ENCODE results near the gene DNM3.
A peak's percentile ranks its signal among the peaks of the same experiment; 100 is the strongest.

Gene DNM3

GRCh38 chr1:172172352-172172831, 331.1 kb downstream of the DNM3 start:
- Histone ChIP-seq H3K36me3 (ENCODE audit: control insufficient read depth, insufficient read depth, low read length) (no peaks in the 10 kb centered on the region), H3K27me3 (replicated peaks; ENCODE audit: control insufficient read depth, insufficient read depth, low read length) (no peaks in the 10 kb centered on the region), H3K4me3 (replicated peaks; ENCODE audit: low read depth, low read length) (no peak overlapping the region)
- TF ChIP-seq CTCF (IDR thresholded peaks at IDR 0.05; ENCODE audit: insufficient read depth, low read length, poor library complexity, severe bottlenecking) = no peak
- DNase-seq (ENCODE audit: extremely low read depth, insufficient read length) = no peak

GRCh38 chr1:172176206-172176605, 334.9 kb downstream of the DNM3 start:
- DNase-seq (ENCODE audit: extremely low read depth, insufficient read length) = no peak
- Histone ChIP-seq H3K27me3 (replicated peaks; ENCODE audit: control insufficient read depth, insufficient read depth, low read length) (no peaks in the 10 kb centered on the region), H3K36me3 (ENCODE audit: control insufficient read depth, insufficient read depth, low read length) (no peaks in the 10 kb centered on the region), H3K4me3 (replicated peaks; ENCODE audit: low read depth, low read length) (no peak overlapping the region)
- TF ChIP-seq CTCF (IDR thresholded peaks at IDR 0.05; ENCODE audit: insufficient read depth, low read length, poor library complexity, severe bottlenecking) = no peak

GRCh38 chr1:172177849-172178248, 336.6 kb downstream of the DNM3 start:
- TF ChIP-seq CTCF (IDR thresholded peaks at IDR 0.05; ENCODE audit: insufficient read depth, low read length, poor library complexity, severe bottlenecking) = no peak
- Histone ChIP-seq H3K4me3 (replicated peaks; ENCODE audit: low read depth, low read length) (no peak overlapping the region), H3K36me3 (ENCODE audit: control insufficient read depth, insufficient read depth, low read length) (no peaks in the 10 kb centered on the region), H3K27me3 (replicated peaks; ENCODE audit: control insufficient read depth, insufficient read depth, low read length) (no peaks in the 10 kb centered on the region)
- no peak for DNase-seq (ENCODE audit: extremely low read depth, insufficient read length)

GRCh38 chr1:172178886-172179285, 337.6 kb downstream of the DNM3 start:
- no peak for TF ChIP-seq CTCF (IDR thresholded peaks at IDR 0.05; ENCODE audit: insufficient read depth, low read length, poor library complexity, severe bottlenecking)
- no peak for DNase-seq (ENCODE audit: extremely low read depth, insufficient read length)

GRCh38 chr1:172179918-172180317, 338.6 kb downstream of the DNM3 start:
- no peak for TF ChIP-seq CTCF (IDR thresholded peaks at IDR 0.05; ENCODE audit: insufficient read depth, low read length, poor library complexity, severe bottlenecking)
- H3K4me3 ChIP-seq (replicated peaks; ENCODE audit: low read depth, low read length) = peak overlapping the region; percentile 31; the same call in 1 of the 2 replicates
- H3K36me3 ChIP-seq (ENCODE audit: control insufficient read depth, insufficient read depth, low read length) = no peaks in the 10 kb centered on the region
- no peak for DNase-seq (ENCODE audit: extremely low read depth, insufficient read length)
- H3K27me3 ChIP-seq (replicated peaks; ENCODE audit: control insufficient read depth, insufficient read depth, low read length) = no peaks in the 10 kb centered on the region

More at GRCh38 chr1:172178886-172179285, 337.6 kb downstream of the DNM3 start:
- Histone ChIP-seq H3K36me3 (ENCODE audit: control insufficient read depth, insufficient read depth, low read length) (no peaks in the 10 kb centered on the region), H3K4me3 (replicated peaks; ENCODE audit: low read depth, low read length) (no peak overlapping the region), H3K27me3 (replicated peaks; ENCODE audit: control insufficient read depth, insufficient read depth, low read length) (no peaks in the 10 kb centered on the region)
